Measurements from ENCODE around the gene XRCC3. TPM values are rescaled to one million over a fixed set of nuclear protein-coding genes. Genes with fewer than 3 reads are reported as not detected.
A peak's percentile ranks its signal among the peaks of the same experiment; 100 is the strongest.

Gene XRCC3
- total RNA-seq (1 to 10 TPM; 6.9 to 8.3 TPM), total RNA-seq (8.3 to 13.9 reads per million in 2 donors)

GRCh38 chr14:103715052-103716000, at the start of gene XRCC3, which contains the start of gene ZFYVE21:
TSS of gene XRCC3 (minus strand) at chr14:103715451. CDS start at chr14:103711087, 4,364 bp downstream.
TSS of gene ZFYVE21 (plus strand) at chr14:103715810. CDS start at chr14:103715842, 32 bp downstream.
- Mint-ChIP-seq H3K4me3 (peak within 1 kb of the TSS; percentile 98), H3K4me1 (peaks cover 37% of the 10 kb centered on the region), H3K27ac (peak within 1 kb of the TSS; percentile 67), H3K36me3 (ENCODE audit: low read depth) (peaks cover 3% of the 10 kb centered on the region), H3K27me3 (no peaks in the 10 kb centered on the region)
- ATAC-seq (peak; percentile 95), DNase-seq (peak; percentile 97 to 99 (median 99))
- H3K9me3 ChIP-seq (ENCODE audit: control insufficient read depth, low read length, poor library complexity, severe bottlenecking): no peaks in the 10 kb centered on the region

- ATAC-seq: no peak
Observed at GRCh38 chr14:103763730-103764488, 48.7 kb upstream of the XRCC3 start.

GRCh38 chr14:103762541-103762940, 47.3 kb upstream of the XRCC3 start:
- no peaks in the 10 kb centered on the region for H3K9me3 ChIP-seq (ENCODE audit: control insufficient read depth, low read length, poor library complexity, severe bottlenecking)
- no peak overlapping the region for H3K27ac Mint-ChIP-seq
- H3K4me1 Mint-ChIP-seq: peaks cover 6% of the 10 kb centered on the region
- ATAC-seq: no peak
- DNase-seq: no peak
- peaks cover 7% of the 10 kb centered on the region for H3K36me3 Mint-ChIP-seq (ENCODE audit: low read depth)
- no peak overlapping the region for H3K4me3 Mint-ChIP-seq
- no peaks in the 10 kb centered on the region for H3K27me3 Mint-ChIP-seq

More at GRCh38 chr14:103763730-103764488, 48.7 kb upstream of the XRCC3 start:
- H3K27ac Mint-ChIP-seq: no peak overlapping the region
- H3K36me3 Mint-ChIP-seq (ENCODE audit: low read depth): peaks cover 9% of the 10 kb centered on the region
- no peak for DNase-seq
- no peaks in the 10 kb centered on the region for H3K9me3 ChIP-seq (ENCODE audit: control insufficient read depth, low read length, poor library complexity, severe bottlenecking)
- no peaks in the 10 kb centered on the region for H3K27me3 Mint-ChIP-seq
- peaks cover 9% of the 10 kb centered on the region for H3K4me1 Mint-ChIP-seq
- H3K4me3 Mint-ChIP-seq: no peak overlapping the region

GRCh38 chr14:103762036-103762435, 46.8 kb upstream of the XRCC3 start:
- DNase-seq: no peak
- Mint-ChIP-seq H3K27me3 (no peaks in the 10 kb centered on the region), H3K36me3 (ENCODE audit: low read depth) (peaks cover 6% of the 10 kb centered on the region), H3K4me3 (no peak overlapping the region), H3K4me1 (peaks cover 4% of the 10 kb centered on the region), H3K27ac (no peak overlapping the region)
- H3K9me3 ChIP-seq (ENCODE audit: control insufficient read depth, low read length, poor library complexity, severe bottlenecking): no peaks in the 10 kb centered on the region
- no peak for ATAC-seq

- no peak for DNase-seq
Observed at GRCh38 chr14:103758059-103758776, 43.0 kb upstream of the XRCC3 start.

GRCh38 chr14:103755060-103755459, 39.8 kb upstream of the XRCC3 start:
- DNase-seq (no peak), ATAC-seq (no peak)
- H3K4me1 Mint-ChIP-seq: no peaks in the 10 kb centered on the region
- no peak overlapping the region for H3K27ac Mint-ChIP-seq
- no peaks in the 10 kb centered on the region for H3K9me3 ChIP-seq (ENCODE audit: control insufficient read depth, low read length, poor library complexity, severe bottlenecking)
- H3K36me3 Mint-ChIP-seq (ENCODE audit: low read depth): no peaks in the 10 kb centered on the region
- H3K4me3 Mint-ChIP-seq: no peak overlapping the region
- no peaks in the 10 kb centered on the region for H3K27me3 Mint-ChIP-seq

More at GRCh38 chr14:103758059-103758776, 43.0 kb upstream of the XRCC3 start:
- H3K9me3 ChIP-seq (ENCODE audit: control insufficient read depth, low read length, poor library complexity, severe bottlenecking): no peaks in the 10 kb centered on the region
- H3K36me3 Mint-ChIP-seq (ENCODE audit: low read depth): no peaks in the 10 kb centered on the region
- no peaks in the 10 kb centered on the region for H3K4me1 Mint-ChIP-seq
- H3K4me3 Mint-ChIP-seq: no peak overlapping the region
- H3K27me3 Mint-ChIP-seq: no peaks in the 10 kb centered on the region
- no peak for ATAC-seq
- H3K27ac Mint-ChIP-seq: no peak overlapping the region

- Mint-ChIP-seq H3K36me3 (ENCODE audit: low read depth) (peaks cover 2% of the 10 kb centered on the region), H3K27me3 (no peaks in the 10 kb centered on the region), H3K4me3 (no peak overlapping the region), H3K4me1 (peaks cover 3% of the 10 kb centered on the region), H3K27ac (no peak overlapping the region)
- no peaks in the 10 kb centered on the region for H3K9me3 ChIP-seq (ENCODE audit: control insufficient read depth, low read length, poor library complexity, severe bottlenecking)
- DNase-seq: no peak
- no peak for ATAC-seq
Observed at GRCh38 chr14:103753774-103754173, 38.5 kb upstream of the XRCC3 start.

- ATAC-seq (no peak), DNase-seq (no peak)
- H3K4me3 Mint-ChIP-seq: no peak overlapping the region
- no peaks in the 10 kb centered on the region for H3K27me3 Mint-ChIP-seq
- H3K4me1 Mint-ChIP-seq: peaks cover 7% of the 10 kb centered on the region
- H3K36me3 Mint-ChIP-seq (ENCODE audit: low read depth): peaks cover 2% of the 10 kb centered on the region
- no peaks in the 10 kb centered on the region for H3K9me3 ChIP-seq (ENCODE audit: control insufficient read depth, low read length, poor library complexity, severe bottlenecking)
- H3K27ac Mint-ChIP-seq: no peak overlapping the region
Observed at GRCh38 chr14:103749860-103750259, 34.6 kb upstream of the XRCC3 start.

- H3K27ac Mint-ChIP-seq: no peak overlapping the region
- H3K27me3 Mint-ChIP-seq: no peaks in the 10 kb centered on the region
- DNase-seq (no peak), ATAC-seq (no peak)
- H3K4me3 Mint-ChIP-seq: no peak overlapping the region
- H3K9me3 ChIP-seq (ENCODE audit: control insufficient read depth, low read length, poor library complexity, severe bottlenecking): no peaks in the 10 kb centered on the region
- peaks cover 7% of the 10 kb centered on the region for H3K4me1 Mint-ChIP-seq
- peaks cover 2% of the 10 kb centered on the region for H3K36me3 Mint-ChIP-seq (ENCODE audit: low read depth)
Observed at GRCh38 chr14:103749452-103749851, 34.2 kb upstream of the XRCC3 start.

- H3K27ac Mint-ChIP-seq: no peak overlapping the region
Observed at GRCh38 chr14:103748534-103748857, 33.2 kb upstream of the XRCC3 start.

GRCh38 chr14:103746701-103747100, 31.4 kb upstream of the XRCC3 start:
- no peak overlapping the region for H3K27ac Mint-ChIP-seq

More at GRCh38 chr14:103748534-103748857, 33.2 kb upstream of the XRCC3 start:
- H3K9me3 ChIP-seq (ENCODE audit: control insufficient read depth, low read length, poor library complexity, severe bottlenecking): no peaks in the 10 kb centered on the region
- H3K27me3 Mint-ChIP-seq: no peaks in the 10 kb centered on the region
- peaks cover 7% of the 10 kb centered on the region for H3K4me1 Mint-ChIP-seq
- no peak for DNase-seq
- H3K4me3 Mint-ChIP-seq: no peak overlapping the region
- H3K36me3 Mint-ChIP-seq (ENCODE audit: low read depth): peaks cover 2% of the 10 kb centered on the region
- peak; percentile 86 for ATAC-seq

GRCh38 chr14:103745424-103745823, 30.2 kb upstream of the XRCC3 start:
- Mint-ChIP-seq H3K4me1 (peaks cover 7% of the 10 kb centered on the region), H3K36me3 (ENCODE audit: low read depth) (peaks cover 2% of the 10 kb centered on the region), H3K27me3 (no peaks in the 10 kb centered on the region), H3K4me3 (no peak overlapping the region), H3K27ac (no peak overlapping the region)
- H3K9me3 ChIP-seq (ENCODE audit: control insufficient read depth, low read length, poor library complexity, severe bottlenecking): no peaks in the 10 kb centered on the region
- DNase-seq: no peak
- ATAC-seq: no peak

More at GRCh38 chr14:103746701-103747100, 31.4 kb upstream of the XRCC3 start:
- H3K9me3 ChIP-seq (ENCODE audit: control insufficient read depth, low read length, poor library complexity, severe bottlenecking): no peaks in the 10 kb centered on the region
- ATAC-seq: no peak
- Mint-ChIP-seq H3K36me3 (ENCODE audit: low read depth) (peaks cover 2% of the 10 kb centered on the region), H3K27me3 (no peaks in the 10 kb centered on the region), H3K4me1 (peaks cover 7% of the 10 kb centered on the region), H3K4me3 (no peak overlapping the region)
- no peak for DNase-seq
